ENCODE data around the gene CFAP20DC. TPM values are rescaled to one million over a fixed set of nuclear protein-coding genes. Genes with fewer than 3 reads are reported as not detected.

CFAP20DC gene
- total RNA-seq, 1 experiment from 2014 or later, result 4.5 TPM

GRCh38 chr3:58789385-58789784, 260.4 kb downstream of the CFAP20DC start:
- no peak overlapping the region for H3K18ac ChIP-seq (ENCODE audit: insufficient read length, low read depth, low read length)

More at GRCh38 chr3:58789385-58789784, 260.4 kb downstream of the CFAP20DC start:
- Histone ChIP-seq H3K4ac (ENCODE audit: low read depth, low read length) (no peak overlapping the region), H2BK20ac (ENCODE audit: low read depth, low read length, poor library complexity, severe bottlenecking) (no peak overlapping the region), H2BK12ac (ENCODE audit: insufficient read length, low read depth, low read length) (no peak overlapping the region), H4K8ac (replicated peaks; ENCODE audit: insufficient read length, low read depth, low read length) (no peak overlapping the region), H3K9me3 (ENCODE audit: control insufficient read depth, low read depth, low read length) (no peaks in the 10 kb centered on the region), H2BK5ac (ENCODE audit: insufficient read length, low read length) (no peak overlapping the region), H3K27me3 (ENCODE audit: insufficient read depth, low read length) (no peaks in the 10 kb centered on the region), H2BK120ac (ENCODE audit: low read depth, low read length, poor library complexity, severe bottlenecking) (no peak overlapping the region), H2BK15ac (ENCODE audit: low read depth, low read length) (no peak overlapping the region), H3K23ac (ENCODE audit: insufficient read length, low read depth, low read length) (no peak overlapping the region), H3T11ph (ENCODE audit: low read length) (no peak overlapping the region), H3K4me2 (ENCODE audit: insufficient read depth, insufficient read length, low read length) (no peak overlapping the region), H4K5ac (ENCODE audit: insufficient read length, low read depth, low read length) (no peak overlapping the region), H3K56ac (ENCODE audit: insufficient read length, low read depth, low read length) (no peak overlapping the region), H2AK5ac (ENCODE audit: insufficient read length, low read length) (no peak overlapping the region), H3K23me2 (ENCODE audit: insufficient read length, low read depth, low read length, poor library complexity, severe bottlenecking) (no peaks in the 10 kb centered on the region), H4K20me1 (ENCODE audit: control insufficient read depth, insufficient read depth, insufficient read length) (no peaks in the 10 kb centered on the region), H3K79me1 (ENCODE audit: insufficient read depth, low read depth, low read length, poor library complexity, severe bottlenecking) (no peaks in the 10 kb centered on the region), H3K27ac (ENCODE audit: insufficient read length, low read depth, low read length) (no peak overlapping the region), H3K9ac (ENCODE audit: extremely low read depth, insufficient read length, low read length) (no peak overlapping the region), H4K91ac (ENCODE audit: insufficient read length, low read depth, low read length) (no peak overlapping the region), H2AFZ (ENCODE audit: low read length) (no peak overlapping the region), H3K4me1 (ENCODE audit: insufficient read depth, low read length) (peaks cover 5% of the 10 kb centered on the region; the same call in 1 of the 2 replicates), H3K14ac (ENCODE audit: insufficient read depth, low read length) (no peak overlapping the region), H3K79me2 (ENCODE audit: insufficient read depth, low read length) (no peaks in the 10 kb centered on the region)
- Mint-ChIP-seq H3K4me1 (peaks cover 22 to 26% of the 10 kb centered on the region in 2 experiments), H3K27ac (no peak overlapping the region), H3K36me3 (ENCODE audit: insufficient read depth in 1 of 3, low read depth in 3 of 3) (peaks cover 0 to 5% (median 0%) of the 10 kb centered on the region in 3 experiments; a peak in 1 of 7 replicates), H3K27me3 (ENCODE audit: low read depth) (no peaks in the 10 kb centered on the region), H3K4me3 (no peak overlapping the region), H3K9me3 (no peaks in the 10 kb centered on the region)
- DNase-seq, result no peak
- TF ChIP-seq CTCF (conservative IDR thresholded peaks at IDR 0.05), result no peak
